Measurements from ENCODE around the gene ABHD18.

DNA sequence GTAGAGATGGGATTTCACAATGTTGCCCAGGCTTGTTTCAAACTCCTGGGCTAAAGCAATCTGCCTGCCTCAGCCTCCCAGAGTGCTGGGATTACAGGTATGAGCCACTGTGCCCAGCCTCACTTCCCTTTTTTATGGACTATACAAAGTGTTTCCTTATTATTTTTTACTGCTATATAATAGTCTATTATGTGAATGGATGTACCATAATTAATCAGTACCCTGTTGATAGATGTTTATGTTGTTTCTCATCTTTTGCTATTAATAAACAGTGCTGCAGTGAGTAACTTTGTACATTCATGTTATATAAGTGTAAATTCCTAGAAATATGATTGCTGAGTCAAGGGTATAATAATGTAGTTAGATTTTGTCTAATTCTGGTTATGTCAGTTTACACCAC is 60.1 kb downstream of the ABHD18 start:
- no peak for TF ChIP-seq POLR2A (IDR thresholded peaks at IDR 0.05)
- TF ChIP-seq, protein P1, sequence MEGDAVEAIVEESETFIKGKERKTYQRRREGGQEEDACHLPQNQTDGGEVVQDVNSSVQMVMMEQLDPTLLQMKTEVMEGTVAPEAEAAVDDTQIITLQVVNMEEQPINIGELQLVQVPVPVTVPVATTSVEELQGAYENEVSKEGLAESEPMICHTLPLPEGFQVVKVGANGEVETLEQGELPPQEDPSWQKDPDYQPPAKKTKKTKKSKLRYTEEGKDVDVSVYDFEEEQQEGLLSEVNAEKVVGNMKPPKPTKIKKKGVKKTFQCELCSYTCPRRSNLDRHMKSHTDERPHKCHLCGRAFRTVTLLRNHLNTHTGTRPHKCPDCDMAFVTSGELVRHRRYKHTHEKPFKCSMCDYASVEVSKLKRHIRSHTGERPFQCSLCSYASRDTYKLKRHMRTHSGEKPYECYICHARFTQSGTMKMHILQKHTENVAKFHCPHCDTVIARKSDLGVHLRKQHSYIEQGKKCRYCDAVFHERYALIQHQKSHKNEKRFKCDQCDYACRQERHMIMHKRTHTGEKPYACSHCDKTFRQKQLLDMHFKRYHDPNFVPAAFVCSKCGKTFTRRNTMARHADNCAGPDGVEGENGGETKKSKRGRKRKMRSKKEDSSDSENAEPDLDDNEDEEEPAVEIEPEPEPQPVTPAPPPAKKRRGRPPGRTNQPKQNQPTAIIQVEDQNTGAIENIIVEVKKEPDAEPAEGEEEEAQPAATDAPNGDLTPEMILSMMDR (IDR thresholded peaks at IDR 0.05 in 4 of 5, conservative IDR thresholded peaks at IDR 0.05 in 1 of 5), result no peak
